SK-N-SH (cell line): ENCODE results near the gene NUDT19. TPM values are rescaled to one million over a fixed set of nuclear protein-coding genes. Genes with fewer than 3 reads are reported as not detected.
"Not testable (repeated sequence)": the region's sequence is repeated elsewhere in the genome, so short reads cannot be mapped to it uniquely, and the experiment has no call there.

Source experiments
- CTCF ChIA-PET: fragments of 300-600, 350-600 bp; formaldehyde crosslinking; extraction: SDS; loops from one replicate; lab custom pipeline; 2021; lab: Yijun Ruan, JAX
- POLR2A ChIA-PET: fragments of 350-600 bp; sonication (Branson Sonifier 250); formaldehyde crosslinking; extraction: SDS; loops from one replicate; lab custom pipeline; 2020; ENCODE audit warnings: antibody characterized with exemption, inconsistent platforms; lab: Yijun Ruan, JAX
- DNase-seq: peaks from one replicate; pipeline ENCODE4 v3.0.0; 2012
- H2AFZ ChIP-seq: fragments of 200-600 bp; sonication (generic); 2 replicates; pipeline ENCODE4 v1.8.1; 2016; ENCODE audit warnings: antibody characterized with exemption, mild to moderate bottlenecking, low read depth
- H3F3A ChIP-seq: fragments of 200-600 bp; sonication (generic); replicated peaks from 2 replicates; pipeline ENCODE3; 2016; ENCODE audit warnings: antibody characterized with exemption, mild to moderate bottlenecking; ENCODE audit not compliant: insufficient read depth
- H3K27ac ChIP-seq, 2 experiments: fragments of 200-500 bp in 1 of 2; fragments of 200-600 bp in 1 of 2; sonication (Bioruptor generic) in 1 of 2; sonication (generic), shearing (Covaris generic) in 1 of 2; 2 replicates each; pipeline versions ENCODE4 v1.5.1 to v1.6.1; 2014 to 2016; ENCODE audit warnings: low read depth in 2 of 2, inconsistent platforms in 1 of 2, low read length in 1 of 2, mild to moderate bottlenecking in 1 of 2, mixed read lengths in 1 of 2
- H3K27me3 ChIP-seq: fragments of 200-600 bp; sonication (generic), shearing (Covaris generic); 2 replicates; pipeline ENCODE4 v1.6.1; 2016; ENCODE audit warnings: mixed run types; ENCODE audit not compliant: insufficient read depth
- H3K36me3 ChIP-seq, 2 experiments: fragments of 200-500 bp in 1 of 2; fragments of 200-600 bp in 1 of 2; sonication (Bioruptor generic) in 1 of 2; sonication (generic) in 1 of 2; replicated peaks in 1 of 2; 2 replicates each; pipeline versions ENCODE3 to v1.5.1; 2014 to 2016; ENCODE audit warnings: low read length in 1 of 2, mild to moderate bottlenecking in 1 of 2; ENCODE audit not compliant: insufficient read depth in 2 of 2, control insufficient read depth in 1 of 2
- H3K4me1 ChIP-seq, 2 experiments: fragments of 200-500 bp in 1 of 2; fragments of 200-600 bp in 1 of 2; sonication (Bioruptor generic) in 1 of 2; sonication (generic), shearing (Covaris generic) in 1 of 2; 2 replicates each; pipeline versions ENCODE4 v1.5.1 to v1.6.1; 2014 to 2016; ENCODE audit warnings: low read depth in 1 of 2, low read length in 1 of 2, mixed run types in 1 of 2; ENCODE audit not compliant: insufficient read depth in 2 of 2, control insufficient read depth in 1 of 2
- H3K4me2 ChIP-seq: fragments of 200-600 bp; sonication (generic), shearing (Covaris generic); 2 replicates; pipeline ENCODE4 v1.6.1; 2017; ENCODE audit warnings: mixed run types
- H3K4me3 ChIP-seq, 2 experiments: fragments of 200-500 bp in 1 of 2; fragments of 200-600 bp in 1 of 2; sonication (Bioruptor generic) in 1 of 2; sonication (generic), shearing (Covaris generic) in 1 of 2; 2 replicates each; pipeline versions ENCODE4 v1.5.1 to v1.8.1; 2014 to 2016; ENCODE audit warnings: low read depth in 2 of 2, inconsistent platforms in 1 of 2, low read length in 1 of 2, mild to moderate bottlenecking in 1 of 2, mixed read lengths in 1 of 2, moderate library complexity in 1 of 2
- H3K79me2 ChIP-seq: fragments of 200-600 bp; sonication (generic); 2 replicates; pipeline ENCODE4 v1.8.1; 2017; ENCODE audit warnings: mild to moderate bottlenecking; ENCODE audit not compliant: insufficient read depth
- H3K9ac ChIP-seq: fragments of 200-600 bp; sonication (generic); 2 replicates; pipeline ENCODE4 v1.6.1; 2017; ENCODE audit warnings: mixed run types
- H3K9me2 ChIP-seq: fragments of 200-600 bp; sonication (generic); 2 replicates; pipeline ENCODE4 v1.6.1; 2017; ENCODE audit warnings: mixed run types
- H3K9me3 ChIP-seq: fragments of 200-600 bp; sonication (generic); 2 replicates; pipeline ENCODE4 v1.6.1; 2017; ENCODE audit warnings: mixed run types, mild to moderate bottlenecking, moderate library complexity
- H4K20me1 ChIP-seq: fragments of 200-600 bp; sonication (generic); 2 replicates; pipeline ENCODE4 v1.6.1; 2017; ENCODE audit warnings: mild to moderate bottlenecking, mixed run types; ENCODE audit not compliant: insufficient read depth
- ELF1 ChIP-seq: IDR thresholded peaks from 2 replicates; pipeline ENCODE4 v1.4.0; 2012
- FOXJ3 ChIP-seq: sonication (generic); formaldehyde crosslinking; IDR thresholded peaks from 2 replicates; pipeline ENCODE4 v1.5.1; 2020; ENCODE audit warnings: mild to moderate bottlenecking, missing genetic modification reagents
- GATA2 ChIP-seq: sonication (generic); formaldehyde crosslinking; IDR thresholded peaks from 2 replicates; pipeline ENCODE4 v1.5.0; 2020; ENCODE audit warnings: mild to moderate bottlenecking, missing genetic modification reagents
- JUND ChIP-seq: IDR thresholded peaks from 2 replicates; pipeline ENCODE4 v1.4.0; 2012
- MEF2A ChIP-seq: IDR thresholded peaks from 2 replicates; pipeline ENCODE4 v1.4.0; 2012; ENCODE audit warnings: low read depth, borderline replicate concordance
- POLR2AphosphoS5 ChIP-seq: IDR thresholded peaks from 2 replicates; pipeline ENCODE4 v1.6.1; 2012; ENCODE audit warnings: low read depth, low read length
- RCOR1 ChIP-seq: fragments of 150-350 bp; IDR thresholded peaks from 2 replicates; pipeline ENCODE4 v1.6.1; 2017; ENCODE audit warnings: antibody characterized with exemption, low read length
- ZBTB33 ChIP-seq: IDR thresholded peaks from 2 replicates; pipeline ENCODE4 v1.4.0; 2012; ENCODE audit warnings: low read depth, borderline replicate concordance
- WGBS: methylation state at CpG from one replicate; pipeline ENCODE4 v1.1.6; 2017; ENCODE audit warnings: low lambda C conversion rate; 5-methylcytosine and 5-hydroxymethylcytosine counted together
- polyA plus RNA-seq, 3 experiments: library from polyadenylated mRNA; depleted of rRNA; stranded (reverse); fragments of >200 nt; gene quantifications; 2 replicates each; pipeline ENCODE4 v1.2.3, GENCODE V29; 2012

Gene NUDT19
- polyA plus RNA-seq, 1 of the 3 experiments (the other 2 are of a cell fraction), result 6.2 TPM

GRCh38 chr19:32711747-32712146 lies 20.1 kb downstream of the NUDT19 start:
- no peak overlapping the region for H3K27ac ChIP-seq
- WGBS, result 92% methylated on average over 6 of the region's 6 CpGs
- H3K9me2 ChIP-seq, result no peaks in the 10 kb centered on the region
- no peak overlapping the region for H3K4me2 ChIP-seq
- ChIA-PET POLR2A (no interaction called here), CTCF (no interaction called here)
- no peak for DNase-seq
- peaks cover 8 to 31% of the 10 kb centered on the region in 2 experiments for H3K36me3 ChIP-seq
- H2AFZ ChIP-seq, result no peak overlapping the region
- H3K4me1 ChIP-seq, result no peaks in the 10 kb centered on the region
- no peak for TF ChIP-seq JUND
- no peak for TF ChIP-seq GATA2 (CRISPR knock-in tag)
- TF ChIP-seq POLR2AphosphoS5, result no peak
- no peak for TF ChIP-seq ELF1
- TF ChIP-seq, all 33 proteins: peak for 0
- no peaks in the 10 kb centered on the region for H3K9me3 ChIP-seq
- no peaks in the 10 kb centered on the region for H4K20me1 ChIP-seq
- peaks cover 6% of the 10 kb centered on the region for H3F3A ChIP-seq
- no peak overlapping the region for H3K9ac ChIP-seq
- H3K79me2 ChIP-seq, result peaks cover 31% of the 10 kb centered on the region; the same call in 1 of the 2 replicates
- H3K4me3 ChIP-seq, result no peak overlapping the region
- H3K27me3 ChIP-seq, result no peaks in the 10 kb centered on the region

- CTCF ChIA-PET, H4K20me1 ChIP-seq, H3K4me1 ChIP-seq, H3K4me3 ChIP-seq, H3K79me2 ChIP-seq, H3K4me2 ChIP-seq, H2AFZ ChIP-seq, H3K9me2 ChIP-seq, H3F3A ChIP-seq, H3K27me3 ChIP-seq, H3K9ac ChIP-seq, H3K9me3 ChIP-seq, H3K27ac ChIP-seq, POLR2A ChIA-PET, DNase-seq: not testable (repeated sequence)
- H3K36me3 ChIP-seq, result peaks cover 8 to 29% of the 10 kb centered on the region in 2 experiments
- 96% methylated on average over 7 of the region's 7 CpGs for WGBS
Measured at GRCh38 chr19:32716203-32716602, 24.6 kb downstream of the NUDT19 start.

- no peak for DNase-seq
- H3K27ac ChIP-seq, result no peak overlapping the region
- ChIA-PET POLR2A (no interaction called here), CTCF (interaction anchor here (1.4 kb wide), 1 partner anchor 24 kb away, joined by 3 read pairs; no protein-coding TSS in a partner anchor)
- H3F3A ChIP-seq, result peaks cover 6% of the 10 kb centered on the region
- peaks cover 3 to 20% of the 10 kb centered on the region in 2 experiments for H3K36me3 ChIP-seq
- H3K9me3 ChIP-seq, result no peaks in the 10 kb centered on the region
- H3K4me1 ChIP-seq, result no peaks in the 10 kb centered on the region
- no peak overlapping the region for H3K4me3 ChIP-seq
- no peak overlapping the region for H3K4me2 ChIP-seq
- TF ChIP-seq MEF2A (no peak), RCOR1 (no peak), JUND (no peak), POLR2AphosphoS5 (no peak), ZBTB33 (no peak), FOXJ3 (CRISPR knock-in tag) (no peak)
- WGBS, result 85% methylated on average over 5 of the region's 5 CpGs
- H3K9me2 ChIP-seq, result no peaks in the 10 kb centered on the region
- no peaks in the 10 kb centered on the region for H3K27me3 ChIP-seq
- H4K20me1 ChIP-seq, result no peaks in the 10 kb centered on the region
- no peak overlapping the region for H2AFZ ChIP-seq
- H3K9ac ChIP-seq, result no peak overlapping the region
- no peaks in the 10 kb centered on the region for H3K79me2 ChIP-seq
Measured at GRCh38 chr19:32717496-32717895, 25.9 kb downstream of the NUDT19 start.
